Measurements from ENCODE around the gene TTC22.

TTC22 gene

DNA sequence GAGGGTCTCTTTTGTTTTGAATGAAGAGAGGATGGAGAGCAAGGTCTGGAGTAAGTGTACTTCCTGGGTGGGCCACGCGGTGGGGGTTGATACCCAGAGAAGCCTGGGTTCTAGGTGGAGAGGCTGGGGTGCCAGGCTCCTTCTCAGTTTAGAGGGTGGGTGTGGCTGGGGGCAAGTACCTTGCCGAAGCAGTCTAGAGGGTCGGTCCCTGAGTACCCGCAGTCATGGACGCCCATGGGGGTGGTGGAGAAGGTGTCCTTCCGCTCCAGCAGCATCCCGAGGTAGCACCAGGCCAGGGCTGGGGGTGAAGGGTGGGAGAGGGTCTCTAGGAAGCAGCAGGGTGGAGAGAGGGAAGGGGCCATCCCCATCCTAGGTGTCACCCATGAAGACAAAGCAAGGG is 14.3 kb downstream of the TTC22 start:
- TF ChIP-seq, protein P1, sequence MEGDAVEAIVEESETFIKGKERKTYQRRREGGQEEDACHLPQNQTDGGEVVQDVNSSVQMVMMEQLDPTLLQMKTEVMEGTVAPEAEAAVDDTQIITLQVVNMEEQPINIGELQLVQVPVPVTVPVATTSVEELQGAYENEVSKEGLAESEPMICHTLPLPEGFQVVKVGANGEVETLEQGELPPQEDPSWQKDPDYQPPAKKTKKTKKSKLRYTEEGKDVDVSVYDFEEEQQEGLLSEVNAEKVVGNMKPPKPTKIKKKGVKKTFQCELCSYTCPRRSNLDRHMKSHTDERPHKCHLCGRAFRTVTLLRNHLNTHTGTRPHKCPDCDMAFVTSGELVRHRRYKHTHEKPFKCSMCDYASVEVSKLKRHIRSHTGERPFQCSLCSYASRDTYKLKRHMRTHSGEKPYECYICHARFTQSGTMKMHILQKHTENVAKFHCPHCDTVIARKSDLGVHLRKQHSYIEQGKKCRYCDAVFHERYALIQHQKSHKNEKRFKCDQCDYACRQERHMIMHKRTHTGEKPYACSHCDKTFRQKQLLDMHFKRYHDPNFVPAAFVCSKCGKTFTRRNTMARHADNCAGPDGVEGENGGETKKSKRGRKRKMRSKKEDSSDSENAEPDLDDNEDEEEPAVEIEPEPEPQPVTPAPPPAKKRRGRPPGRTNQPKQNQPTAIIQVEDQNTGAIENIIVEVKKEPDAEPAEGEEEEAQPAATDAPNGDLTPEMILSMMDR (IDR thresholded peaks at IDR 0.05), result no peak

DNA sequence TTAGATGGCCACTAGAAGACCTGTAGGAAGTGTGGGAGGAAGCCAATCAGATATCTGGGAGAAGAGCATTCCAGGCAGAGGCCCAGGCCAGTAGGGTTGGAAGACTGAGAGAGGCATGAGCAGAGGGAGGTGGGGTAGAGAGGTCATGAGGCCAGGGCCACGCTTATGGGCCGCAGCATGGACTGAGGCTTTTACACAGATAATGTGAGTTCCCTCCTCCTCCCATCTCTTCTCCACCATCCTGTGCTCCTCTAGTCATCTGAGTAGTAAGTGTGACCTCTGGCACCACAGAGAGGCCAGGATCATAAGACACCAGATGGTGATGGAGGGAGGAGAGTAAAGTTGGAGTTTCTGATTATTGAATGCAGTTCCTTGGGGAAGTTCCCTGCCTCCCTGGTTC is 17.1 kb downstream of the TTC22 start:
- TF ChIP-seq, protein P1 (IDR thresholded peaks at IDR 0.05), result no peak

DNA sequence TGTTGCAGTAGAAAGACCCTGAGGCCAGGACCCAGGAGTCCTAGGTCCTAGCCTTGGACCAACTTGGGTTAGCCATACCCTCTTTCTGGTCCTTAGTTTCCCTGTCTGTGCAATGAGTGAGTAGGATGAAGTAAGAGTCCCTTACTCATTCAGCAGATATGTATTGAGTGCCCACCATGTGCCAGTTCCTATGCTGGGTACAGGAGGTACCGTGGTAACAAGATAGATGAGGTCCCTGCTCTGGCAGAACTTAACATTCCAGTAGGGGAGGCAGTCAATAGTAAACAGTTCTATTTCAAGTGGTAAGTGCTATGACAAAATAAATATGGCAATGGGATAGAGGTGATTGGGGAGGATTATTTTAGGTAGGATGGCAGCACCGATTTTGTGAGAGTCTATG is 18.5 kb downstream of the TTC22 start:
- TF ChIP-seq, protein P1 (IDR thresholded peaks at IDR 0.05), result no peak

DNA sequence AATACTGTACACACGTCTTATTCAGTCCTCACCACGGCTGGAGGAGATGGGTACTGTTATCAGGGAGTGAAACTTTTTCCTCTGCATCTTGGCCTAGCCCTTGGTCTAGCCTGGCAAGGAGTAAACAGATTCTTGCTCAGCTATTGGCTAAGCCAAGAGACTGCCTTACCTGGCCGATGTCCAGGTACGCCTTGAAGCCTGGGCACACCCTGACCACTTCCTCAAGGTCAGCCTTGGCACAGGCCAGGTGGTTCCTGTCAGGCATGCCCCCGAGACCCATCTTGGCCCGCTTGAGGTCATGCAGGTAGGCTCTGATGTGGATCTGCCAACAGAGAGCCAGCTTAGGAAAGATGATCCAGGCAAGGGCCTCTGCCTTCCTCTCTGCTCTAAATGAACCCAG is 19.0 kb downstream of the TTC22 start:
- TF ChIP-seq, protein P1 (IDR thresholded peaks at IDR 0.05), result no peak

DNA sequence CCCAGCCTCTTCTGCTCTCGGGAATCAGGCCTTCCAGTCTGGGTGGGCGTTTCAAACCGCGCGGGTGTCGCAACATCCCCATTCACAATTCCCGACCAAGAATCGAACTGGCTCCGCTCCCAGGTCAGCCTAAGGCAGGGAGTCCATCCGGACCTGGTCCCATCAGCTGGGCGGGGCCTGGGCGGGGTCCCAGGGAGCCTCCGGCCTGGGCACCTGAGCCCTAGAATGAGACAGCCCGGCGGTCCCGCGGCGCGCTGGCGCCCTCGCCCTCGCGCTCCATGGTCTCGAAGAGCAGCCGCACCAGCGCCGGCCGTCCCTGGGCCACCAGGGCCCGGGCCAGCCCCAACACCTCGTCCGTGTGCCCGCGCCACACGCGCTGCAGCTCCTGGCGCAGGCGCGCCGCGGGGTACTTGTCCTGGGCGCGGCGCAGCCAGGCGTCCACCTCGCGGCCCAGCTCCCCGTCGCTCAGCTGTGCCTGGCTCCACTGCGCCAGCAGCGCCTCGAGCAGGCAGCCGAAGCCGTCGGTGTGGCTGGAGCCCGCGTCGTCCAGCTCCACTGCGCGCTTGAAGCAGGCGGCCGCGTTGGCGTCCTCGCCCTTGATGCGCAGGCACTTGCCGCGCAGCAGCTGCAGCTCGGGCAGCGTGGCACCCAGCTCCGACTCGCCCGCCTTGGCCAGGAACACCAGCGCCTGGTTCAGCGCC is 19.9 kb downstream of the TTC22 start:
- TF ChIP-seq, protein P1 (IDR thresholded peaks at IDR 0.05), result no peak

DNA sequence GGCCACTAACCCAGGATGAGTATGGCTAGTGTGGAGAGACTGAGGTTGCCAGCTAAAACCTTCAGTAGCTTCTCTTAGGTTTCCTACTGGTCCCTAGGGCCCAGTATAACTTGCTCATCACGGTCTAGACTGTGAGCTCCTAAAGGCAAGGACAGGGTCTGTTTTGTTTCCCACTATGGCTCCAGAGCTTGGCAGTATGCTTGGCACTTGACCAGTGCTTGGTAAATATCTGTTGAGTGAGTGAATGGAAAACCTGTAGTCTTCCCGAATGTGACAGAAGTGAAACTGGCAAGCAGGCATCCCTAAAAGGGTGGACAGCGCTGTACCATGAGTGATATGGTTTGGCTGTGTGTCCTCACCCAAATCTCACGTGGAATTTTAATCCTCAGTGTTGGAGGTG is 23.7 kb downstream of the TTC22 start:
- TF ChIP-seq, protein P1 (IDR thresholded peaks at IDR 0.05), result no peak

DNA sequence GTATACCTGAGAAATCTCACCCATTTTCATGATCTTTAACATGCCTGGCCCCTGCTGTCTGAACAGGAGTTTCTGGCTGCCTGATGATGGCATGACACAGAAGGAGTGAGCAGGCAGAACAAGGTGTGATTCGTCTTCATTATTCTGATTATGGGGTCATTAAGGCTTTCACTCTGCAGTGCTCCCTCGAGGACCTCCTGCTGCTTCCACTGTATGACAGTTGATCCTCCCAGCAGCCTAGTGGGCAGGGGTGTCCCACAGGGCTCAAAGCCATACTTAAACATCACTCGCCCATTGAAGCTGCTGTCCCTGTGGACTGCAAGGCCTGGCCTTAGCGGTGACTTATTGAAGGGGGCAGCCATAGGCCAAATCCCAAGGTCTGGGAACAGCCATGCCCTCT is 24.1 kb downstream of the TTC22 start:
- TF ChIP-seq, protein P1 (IDR thresholded peaks at IDR 0.05), result no peak
